ENCODE measurements around the gene EXOSC10.
"Not testable (repeated sequence)": the region's sequence is repeated elsewhere in the genome, so short reads cannot be mapped to it uniquely, and the experiment has no call there.

Gene EXOSC10

GRCh38 chr1:11061652-11062365, 37.9 kb downstream of the EXOSC10 start:
- DNase-seq (ENCODE audit: low spot score): no peak

- peak; percentile 94 for DNase-seq (ENCODE audit: low spot score)
These were observed 39.5 kb downstream of the EXOSC10 start, which contains the start of gene SRM for GRCh38 chr1:11059968-11060830. SRM (minus strand) TSS chr1:11060018; CDS start chr1:11059943, 75 bp downstream.

GRCh38 chr1:11059155-11059967, 40.3 kb downstream of the EXOSC10 start:
- no peak for DNase-seq (ENCODE audit: low spot score)

- DNase-seq (ENCODE audit: low spot score): no peak
These were observed 41.0 kb downstream of the EXOSC10 start for GRCh38 chr1:11058595-11059154.

- DNase-seq (ENCODE audit: low spot score): no peak
These were observed 41.6 kb downstream of the EXOSC10 start for GRCh38 chr1:11058026-11058425.

- DNase-seq (ENCODE audit: low spot score): no peak
These were observed 42.2 kb downstream of the EXOSC10 start for GRCh38 chr1:11057477-11057876.

- no peak for DNase-seq (ENCODE audit: low spot score)
These were observed 43.2 kb downstream of the EXOSC10 start for GRCh38 chr1:11056504-11056903.

DNA sequence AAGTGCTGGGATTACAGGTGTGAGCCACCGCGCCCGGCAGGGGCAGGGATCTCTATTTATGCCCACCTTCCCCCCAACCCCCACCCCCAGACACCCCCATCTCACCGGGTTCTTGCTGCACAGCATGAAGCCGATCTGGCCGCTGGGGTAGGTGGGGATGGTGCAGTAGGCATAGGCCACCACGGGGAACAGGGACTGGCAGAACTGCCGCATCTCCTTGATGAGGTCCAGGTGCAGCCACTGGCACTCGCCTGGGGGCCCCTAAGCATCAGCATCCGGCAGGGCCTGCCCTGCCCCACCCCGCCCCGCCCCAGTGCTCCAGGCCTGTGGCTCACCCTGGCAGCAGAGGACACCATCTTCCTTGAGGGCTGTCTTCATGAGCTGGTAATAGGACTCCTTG, 44.0 kb downstream of the EXOSC10 start:
- no peak for DNase-seq (ENCODE audit: low spot score)

DNA sequence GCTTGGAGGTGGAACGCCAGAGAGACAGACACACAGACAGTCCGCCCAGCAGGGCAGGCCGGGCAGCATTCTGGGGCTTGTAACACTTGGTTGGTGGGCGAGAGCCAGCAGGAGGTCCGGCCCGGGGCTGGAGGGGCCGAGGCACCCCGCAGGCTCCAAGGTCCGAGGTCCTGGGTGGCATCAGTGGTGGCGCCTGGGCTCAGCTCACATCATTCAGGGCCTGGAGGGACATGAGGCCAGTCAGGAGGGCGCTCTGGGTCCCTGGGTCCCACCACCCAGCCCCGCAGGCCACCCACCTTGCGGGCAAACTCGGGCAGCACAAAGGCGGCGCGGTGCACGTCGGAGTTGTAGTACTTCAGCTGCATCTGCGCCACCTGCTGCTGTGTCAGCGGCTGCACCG, 45.0 kb downstream of the EXOSC10 start:
- no peak for DNase-seq (ENCODE audit: low spot score)

GRCh38 chr1:11054181-11054580, 45.5 kb downstream of the EXOSC10 start:
- DNase-seq (ENCODE audit: low spot score): no peak

GRCh38 chr1:11053758-11054137, 45.9 kb downstream of the EXOSC10 start:
- DNase-seq (ENCODE audit: low spot score): peak; percentile 69

DNA sequence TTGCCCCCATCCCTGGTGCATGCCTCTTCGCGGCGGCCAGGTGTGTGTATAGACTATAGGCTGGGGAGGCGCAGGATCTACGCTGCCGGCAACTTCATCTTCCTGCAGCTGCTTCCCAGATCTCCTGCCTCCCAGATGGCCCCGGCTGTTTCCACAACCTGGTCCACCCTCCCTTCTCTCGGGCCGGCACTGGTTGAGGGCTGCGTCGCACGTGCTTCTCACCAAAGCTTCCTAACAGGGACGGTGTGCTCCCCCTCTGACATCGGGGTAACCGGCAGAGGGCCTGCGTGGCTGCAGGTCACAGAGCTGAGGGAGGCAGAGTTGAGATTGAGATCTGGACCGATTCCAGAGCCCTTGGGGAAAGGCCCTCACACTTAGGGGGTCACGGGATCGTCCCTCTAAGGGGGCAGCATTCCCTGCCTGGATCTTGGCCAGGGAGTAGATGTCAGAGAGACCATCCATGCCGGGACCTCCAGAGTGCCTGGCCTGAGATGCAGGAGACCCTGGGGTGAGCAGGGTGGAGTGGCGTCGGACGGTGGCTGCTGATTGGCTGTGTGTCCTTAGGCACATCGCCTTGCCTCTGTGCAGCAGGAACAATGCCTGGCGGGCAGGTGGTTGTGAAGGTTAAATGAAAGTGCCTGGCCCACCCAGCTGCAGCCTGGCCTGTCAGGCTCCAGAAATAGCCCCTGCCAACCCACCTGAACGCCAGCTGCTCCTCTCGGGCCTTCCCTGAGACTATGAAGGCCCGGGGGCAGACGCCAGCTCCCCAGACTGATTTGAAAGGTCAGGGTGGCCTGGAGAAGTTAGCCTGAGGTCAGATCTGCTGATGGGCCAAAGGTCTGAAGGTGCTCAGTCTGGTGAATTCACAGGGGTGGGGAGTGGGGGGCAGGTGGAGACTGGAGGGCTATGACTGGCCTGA, 46.6 kb downstream of the EXOSC10 start:
- DNase-seq (ENCODE audit: low spot score): no peak

DNA sequence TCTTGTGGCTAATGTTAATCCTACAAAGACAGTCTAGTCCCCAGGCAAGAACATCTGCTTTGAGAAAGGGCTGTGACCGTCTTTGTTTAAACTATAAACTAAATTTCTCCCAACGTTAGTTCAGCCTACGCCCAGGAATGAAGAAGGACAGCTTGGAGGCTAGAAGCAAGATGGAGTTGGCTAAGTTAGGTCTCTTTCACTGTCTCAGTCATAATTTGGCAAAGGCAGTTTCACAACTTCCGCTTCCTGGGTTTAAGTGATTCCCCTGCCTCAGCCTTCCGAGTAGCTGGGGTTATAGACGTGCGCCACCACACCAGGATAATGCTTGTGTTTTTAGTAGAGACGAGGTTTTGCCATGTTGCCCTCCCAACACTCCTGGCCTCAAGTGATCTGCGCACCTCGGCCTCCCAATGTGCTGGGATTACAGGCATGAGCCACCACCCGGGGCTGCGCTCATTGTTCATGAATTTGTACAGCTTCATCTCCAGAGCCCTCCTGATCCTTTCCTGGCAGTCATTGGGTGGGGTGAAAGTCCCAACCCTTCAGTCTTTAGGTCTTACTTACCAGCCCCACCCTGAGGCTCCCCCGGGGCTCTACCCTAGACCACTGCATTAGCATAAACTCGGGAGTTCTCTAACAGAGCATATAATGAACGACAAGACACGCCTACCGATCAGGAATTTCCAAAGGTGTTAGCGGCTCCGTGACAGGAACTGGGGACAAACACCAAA, 47.7 kb downstream of the EXOSC10 start:
- no peak for DNase-seq (ENCODE audit: low spot score)

GRCh38 chr1:11051121-11051520, 48.5 kb downstream of the EXOSC10 start:
- DNase-seq (ENCODE audit: low spot score): not testable (repeated sequence)

GRCh38 chr1:11046625-11047365, 52.9 kb downstream of the EXOSC10 start, which contains the start of gene MASP2:
MASP2 (minus strand) TSS chr1:11047239; CDS start chr1:11047207, 32 bp downstream.
- no peak for DNase-seq (ENCODE audit: low spot score)

- no peak for DNase-seq (ENCODE audit: low spot score)
These were observed 53.5 kb downstream of the EXOSC10 start for GRCh38 chr1:11046270-11046566.

GRCh38 chr1:11045428-11046269, 54.0 kb downstream of the EXOSC10 start:
- peak; percentile 69 for DNase-seq (ENCODE audit: low spot score)

DNA sequence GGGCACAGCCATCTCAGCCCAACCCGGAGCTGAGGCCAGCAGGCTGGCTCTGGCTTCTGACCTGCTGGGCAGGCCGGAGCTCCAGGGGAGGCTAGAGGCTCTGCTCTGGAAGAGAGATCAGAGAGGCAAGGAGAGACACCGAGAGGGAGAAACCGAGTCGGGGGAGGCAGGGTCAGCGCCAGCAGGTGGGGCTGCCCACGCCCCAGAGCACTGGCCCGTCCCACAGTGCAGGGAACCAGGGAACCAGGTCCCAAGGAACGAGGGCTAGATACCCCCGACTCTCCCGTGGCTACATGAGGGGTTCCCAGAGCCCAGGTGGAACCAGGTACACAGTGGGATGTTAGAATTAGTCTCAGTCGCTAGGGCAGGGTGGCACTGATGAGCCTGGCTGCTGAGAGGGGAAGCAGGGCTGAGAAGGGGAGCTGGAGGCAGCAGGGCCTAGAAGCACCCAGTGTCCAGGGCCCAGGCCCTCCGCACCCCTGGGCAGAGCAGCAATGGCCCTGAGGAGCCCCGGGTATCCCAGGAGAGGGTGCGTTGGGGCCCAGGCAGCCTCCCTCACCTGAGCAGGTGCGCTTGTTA, 54.7 kb downstream of the EXOSC10 start:
- DNase-seq (ENCODE audit: low spot score): no peak

Data from ecto neural progenitor cell (in vitro differentiated cells).